ENCODE measurements around the gene PANK4. TPM values are rescaled to one million over a fixed set of nuclear protein-coding genes. Genes with fewer than 3 reads are reported as not detected.

PANK4 gene
- total RNA-seq, 6 experiments from 2014 or later, result 20.6 to 26.4 (median 24.0) TPM

DNA sequence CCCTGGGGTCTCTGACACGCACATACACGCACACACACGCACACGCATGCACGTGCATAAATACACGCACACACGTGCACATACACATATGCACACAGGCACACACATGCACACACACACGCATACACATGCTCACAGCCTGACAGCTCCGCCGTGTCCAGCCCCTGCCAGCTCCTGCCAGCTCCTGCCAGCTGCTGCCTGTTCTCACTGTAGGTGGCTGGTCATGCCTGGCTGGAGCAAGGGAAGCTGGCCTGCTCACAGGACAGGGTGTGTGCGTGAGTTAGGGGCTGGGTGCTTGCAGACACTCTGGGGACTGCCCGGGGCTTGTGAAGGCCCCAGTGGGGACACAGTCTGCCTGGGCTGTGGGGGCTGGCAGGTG is 45.4 kb downstream of the PANK4 start:
- Mint-ChIP-seq H3K27me3 (ENCODE audit: insufficient read depth) (peaks cover 13% of the 10 kb centered on the region), H3K4me3 (no peak overlapping the region), H3K36me3 (ENCODE audit: low read depth) (no peaks in the 10 kb centered on the region), H3K27ac (no peak overlapping the region), H3K4me1 (ENCODE audit: low read depth) (no peaks in the 10 kb centered on the region), H3K9me3 (no peaks in the 10 kb centered on the region)
- no peak for DNase-seq
- TF ChIP-seq, protein P1, sequence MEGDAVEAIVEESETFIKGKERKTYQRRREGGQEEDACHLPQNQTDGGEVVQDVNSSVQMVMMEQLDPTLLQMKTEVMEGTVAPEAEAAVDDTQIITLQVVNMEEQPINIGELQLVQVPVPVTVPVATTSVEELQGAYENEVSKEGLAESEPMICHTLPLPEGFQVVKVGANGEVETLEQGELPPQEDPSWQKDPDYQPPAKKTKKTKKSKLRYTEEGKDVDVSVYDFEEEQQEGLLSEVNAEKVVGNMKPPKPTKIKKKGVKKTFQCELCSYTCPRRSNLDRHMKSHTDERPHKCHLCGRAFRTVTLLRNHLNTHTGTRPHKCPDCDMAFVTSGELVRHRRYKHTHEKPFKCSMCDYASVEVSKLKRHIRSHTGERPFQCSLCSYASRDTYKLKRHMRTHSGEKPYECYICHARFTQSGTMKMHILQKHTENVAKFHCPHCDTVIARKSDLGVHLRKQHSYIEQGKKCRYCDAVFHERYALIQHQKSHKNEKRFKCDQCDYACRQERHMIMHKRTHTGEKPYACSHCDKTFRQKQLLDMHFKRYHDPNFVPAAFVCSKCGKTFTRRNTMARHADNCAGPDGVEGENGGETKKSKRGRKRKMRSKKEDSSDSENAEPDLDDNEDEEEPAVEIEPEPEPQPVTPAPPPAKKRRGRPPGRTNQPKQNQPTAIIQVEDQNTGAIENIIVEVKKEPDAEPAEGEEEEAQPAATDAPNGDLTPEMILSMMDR (IDR thresholded peaks at IDR 0.05), result no peak

DNA sequence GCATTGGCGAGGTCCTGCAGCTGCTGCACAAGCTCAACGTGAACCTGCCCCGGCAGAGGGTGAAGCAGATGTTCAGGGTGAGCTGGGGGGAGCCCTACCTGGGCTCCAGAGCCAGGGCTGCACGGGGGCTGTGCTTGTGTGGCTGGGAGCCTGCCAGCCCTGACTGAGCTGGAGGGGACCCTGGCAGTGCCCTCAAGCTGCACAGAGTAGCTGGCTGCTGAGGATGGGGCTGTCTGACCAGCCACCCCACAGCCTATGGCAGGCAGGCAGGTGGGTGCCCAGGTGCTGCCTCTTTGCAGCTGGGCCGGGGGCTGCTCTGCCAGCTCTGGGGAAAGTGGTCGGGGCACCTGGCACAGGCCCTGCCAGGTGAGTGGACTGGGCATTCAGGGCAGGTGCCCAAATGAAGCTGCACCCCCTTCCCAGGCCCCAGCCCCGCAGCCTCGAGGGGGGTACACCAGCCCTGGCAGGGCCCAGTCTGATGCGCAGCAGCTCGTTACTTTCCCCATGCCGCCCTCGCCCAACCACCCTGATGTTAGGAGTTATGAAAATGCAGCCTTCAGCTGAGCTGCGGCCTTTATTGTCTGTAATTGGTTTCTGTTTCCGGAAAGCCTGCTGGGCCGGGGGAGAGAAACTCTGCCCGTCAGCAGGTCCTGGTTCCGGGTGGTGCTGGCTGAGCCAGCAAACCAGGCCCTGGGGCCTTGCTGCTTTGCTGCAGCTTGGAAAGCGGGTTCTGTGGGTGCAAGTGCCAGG is 46.0 kb downstream of the PANK4 start:
- Mint-ChIP-seq H3K9me3 (no peaks in the 10 kb centered on the region), H3K27ac (no peak overlapping the region), H3K4me1 (ENCODE audit: low read depth) (no peaks in the 10 kb centered on the region), H3K36me3 (ENCODE audit: low read depth) (no peaks in the 10 kb centered on the region), H3K4me3 (no peak overlapping the region), H3K27me3 (ENCODE audit: insufficient read depth) (peaks cover 13% of the 10 kb centered on the region)
- TF ChIP-seq, protein P1 (IDR thresholded peaks at IDR 0.05), result no peak
- DNase-seq, result no peak

DNA sequence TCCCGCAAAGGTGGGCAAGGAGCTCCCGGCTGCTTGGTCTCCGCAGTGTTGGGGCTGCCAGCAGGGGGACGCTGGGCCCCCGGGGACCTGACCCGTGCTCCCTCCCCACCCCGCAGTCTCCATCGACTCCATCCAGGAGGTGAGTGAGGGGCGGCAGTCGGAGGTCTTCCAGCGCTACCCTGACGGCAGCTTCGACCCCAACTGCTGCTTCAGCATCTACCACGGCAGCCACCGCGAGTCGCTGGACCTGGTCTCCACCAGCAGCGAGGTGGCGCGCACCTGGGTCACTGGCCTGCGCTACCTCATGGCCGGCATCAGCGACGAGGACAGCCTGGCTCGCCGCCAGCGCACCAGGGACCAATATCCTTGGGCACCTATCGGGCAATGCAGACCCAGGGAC is 46.8 kb downstream of the PANK4 start:
- H3K9me3 Mint-ChIP-seq, result no peaks in the 10 kb centered on the region
- TF ChIP-seq, protein P1 (IDR thresholded peaks at IDR 0.05), result peak; percentile 11; the same call in 1 of the 2 replicates
- H3K27ac Mint-ChIP-seq, result no peak overlapping the region

GRCh38 chr1:2479186-2479585 is 47.2 kb downstream of the PANK4 start:
- no peaks in the 10 kb centered on the region for H3K36me3 Mint-ChIP-seq (ENCODE audit: low read depth)
- DNase-seq, result no peak
- H3K4me1 Mint-ChIP-seq (ENCODE audit: low read depth), result no peaks in the 10 kb centered on the region
- no peaks in the 10 kb centered on the region for H3K9me3 Mint-ChIP-seq
- TF ChIP-seq, protein P1 (IDR thresholded peaks at IDR 0.05), result no peak
- H3K27me3 Mint-ChIP-seq (ENCODE audit: insufficient read depth), result peaks cover 12% of the 10 kb centered on the region
- no peak overlapping the region for H3K27ac Mint-ChIP-seq
- H3K4me3 Mint-ChIP-seq, result no peak overlapping the region

More for the DNA sequence above, 46.8 kb downstream of the PANK4 start:
- Mint-ChIP-seq H3K4me3 (no peak overlapping the region), H3K27me3 (ENCODE audit: insufficient read depth) (peaks cover 12% of the 10 kb centered on the region), H3K4me1 (ENCODE audit: low read depth) (no peaks in the 10 kb centered on the region), H3K36me3 (ENCODE audit: low read depth) (no peaks in the 10 kb centered on the region)
- DNase-seq, result no peak

- TF ChIP-seq, protein P1 (IDR thresholded peaks at IDR 0.05), result no peak
- Mint-ChIP-seq H3K4me3 (no peak overlapping the region), H3K27me3 (ENCODE audit: insufficient read depth) (peaks cover 13% of the 10 kb centered on the region), H3K27ac (no peak overlapping the region), H3K9me3 (no peaks in the 10 kb centered on the region), H3K4me1 (ENCODE audit: low read depth) (no peaks in the 10 kb centered on the region), H3K36me3 (ENCODE audit: low read depth) (no peaks in the 10 kb centered on the region)
- DNase-seq, result no peak
Measured at GRCh38 chr1:2477791-2478499, 48.5 kb downstream of the PANK4 start.

Measured in HFFc6 (cell line).